ENCODE data around the gene WBP2. TPM values are rescaled to one million over a fixed set of nuclear protein-coding genes. Genes with fewer than 3 reads are reported as not detected.

Gene WBP2
- total and polyA plus RNA-seq, 2 of the 8 experiments (the other 6 are each of a cell fraction or from before 2014, with no cell fraction given) = 48.2 to 71.2 TPM

DNA sequence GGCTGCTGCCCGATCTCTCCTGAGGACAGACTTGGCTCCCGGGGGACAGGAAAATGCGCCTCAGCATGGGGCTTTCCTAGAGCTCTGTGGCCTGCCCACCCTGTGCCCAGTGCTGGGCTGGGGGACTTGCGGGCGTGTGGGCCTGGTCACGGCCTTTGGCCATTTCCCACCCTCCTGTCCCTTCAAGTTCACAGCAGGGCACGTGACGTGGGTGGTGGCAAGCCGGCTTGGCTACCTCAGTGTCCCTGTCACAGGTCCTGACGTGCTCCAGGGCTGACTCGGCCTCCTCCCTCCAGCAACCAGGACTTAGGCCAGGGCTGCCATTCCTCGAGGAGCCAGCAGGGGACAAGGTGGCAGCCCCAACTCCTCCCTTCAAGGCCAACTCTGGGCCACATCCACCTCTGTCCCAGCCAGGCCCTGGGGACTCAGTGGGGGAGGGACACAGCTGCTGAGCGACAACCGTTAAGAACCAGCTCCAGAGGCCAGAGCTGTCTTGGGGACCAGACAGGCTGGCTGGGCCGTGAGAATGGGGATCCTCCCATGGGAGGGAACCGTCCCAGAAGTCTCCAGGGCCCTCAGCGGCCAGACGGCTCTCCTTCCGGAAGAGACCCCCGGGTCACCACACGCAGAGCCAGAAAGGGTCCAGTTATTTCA, 9.9 kb downstream of the WBP2 start (continued):
- TF ChIP-seq, protein P1, sequence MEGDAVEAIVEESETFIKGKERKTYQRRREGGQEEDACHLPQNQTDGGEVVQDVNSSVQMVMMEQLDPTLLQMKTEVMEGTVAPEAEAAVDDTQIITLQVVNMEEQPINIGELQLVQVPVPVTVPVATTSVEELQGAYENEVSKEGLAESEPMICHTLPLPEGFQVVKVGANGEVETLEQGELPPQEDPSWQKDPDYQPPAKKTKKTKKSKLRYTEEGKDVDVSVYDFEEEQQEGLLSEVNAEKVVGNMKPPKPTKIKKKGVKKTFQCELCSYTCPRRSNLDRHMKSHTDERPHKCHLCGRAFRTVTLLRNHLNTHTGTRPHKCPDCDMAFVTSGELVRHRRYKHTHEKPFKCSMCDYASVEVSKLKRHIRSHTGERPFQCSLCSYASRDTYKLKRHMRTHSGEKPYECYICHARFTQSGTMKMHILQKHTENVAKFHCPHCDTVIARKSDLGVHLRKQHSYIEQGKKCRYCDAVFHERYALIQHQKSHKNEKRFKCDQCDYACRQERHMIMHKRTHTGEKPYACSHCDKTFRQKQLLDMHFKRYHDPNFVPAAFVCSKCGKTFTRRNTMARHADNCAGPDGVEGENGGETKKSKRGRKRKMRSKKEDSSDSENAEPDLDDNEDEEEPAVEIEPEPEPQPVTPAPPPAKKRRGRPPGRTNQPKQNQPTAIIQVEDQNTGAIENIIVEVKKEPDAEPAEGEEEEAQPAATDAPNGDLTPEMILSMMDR (IDR thresholded peaks at IDR 0.05; ENCODE audit: control extremely low read depth in 1 of 3, insufficient read depth in 1 of 3, low read depth in 1 of 3, low read length in 3 of 3) = peak; percentile 63 to 93 (median 82)
- TF ChIP-seq CREB1 (IDR thresholded peaks at IDR 0.05) (peak; percentile 49; the same call in 1 of the 2 replicates), RAD21 (IDR thresholded peaks at IDR 0.05 in 1 of 2, conservative IDR thresholded peaks at IDR 0.05 in 1 of 2; ENCODE audit: low read depth in 2 of 2, low read length in 2 of 2) (peak in 1 of 2 experiments; percentile 49; a peak in 2 of 4 replicates), CBX8 (IDR thresholded peaks at IDR 0.05; ENCODE audit: borderline replicate concordance, low read depth, low read length) (no peak)
